ENCODE results near the gene CIDEA.
"Not testable (repeated sequence)": the region's sequence is repeated elsewhere in the genome, so short reads cannot be mapped to it uniquely, and the experiment has no call there.

GRCh38 chr18:12214296-12215005 is 39.7 kb upstream of the CIDEA start:
- TF ChIP-seq, protein P1, sequence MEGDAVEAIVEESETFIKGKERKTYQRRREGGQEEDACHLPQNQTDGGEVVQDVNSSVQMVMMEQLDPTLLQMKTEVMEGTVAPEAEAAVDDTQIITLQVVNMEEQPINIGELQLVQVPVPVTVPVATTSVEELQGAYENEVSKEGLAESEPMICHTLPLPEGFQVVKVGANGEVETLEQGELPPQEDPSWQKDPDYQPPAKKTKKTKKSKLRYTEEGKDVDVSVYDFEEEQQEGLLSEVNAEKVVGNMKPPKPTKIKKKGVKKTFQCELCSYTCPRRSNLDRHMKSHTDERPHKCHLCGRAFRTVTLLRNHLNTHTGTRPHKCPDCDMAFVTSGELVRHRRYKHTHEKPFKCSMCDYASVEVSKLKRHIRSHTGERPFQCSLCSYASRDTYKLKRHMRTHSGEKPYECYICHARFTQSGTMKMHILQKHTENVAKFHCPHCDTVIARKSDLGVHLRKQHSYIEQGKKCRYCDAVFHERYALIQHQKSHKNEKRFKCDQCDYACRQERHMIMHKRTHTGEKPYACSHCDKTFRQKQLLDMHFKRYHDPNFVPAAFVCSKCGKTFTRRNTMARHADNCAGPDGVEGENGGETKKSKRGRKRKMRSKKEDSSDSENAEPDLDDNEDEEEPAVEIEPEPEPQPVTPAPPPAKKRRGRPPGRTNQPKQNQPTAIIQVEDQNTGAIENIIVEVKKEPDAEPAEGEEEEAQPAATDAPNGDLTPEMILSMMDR (conservative IDR thresholded peaks at IDR 0.05; ENCODE audit: low read depth, low read length): not testable (repeated sequence)
- TF ChIP-seq EZH2 (IDR thresholded peaks at IDR 0.05; ENCODE audit: low read length, unreplicated experiment): not testable (repeated sequence)

Data from PC-3 (cell line).